Adipocyte (in vitro differentiated cells): ENCODE results near the gene APOO.

ENCODE experiments used
- DNase-seq: peaks from one replicate; pipeline ENCODE4 v3.0.0-alpha.2; 2015; ENCODE audit warnings: low read depth
- H3K27me3 ChIP-seq: replicated peaks from 2 replicates; pipeline ENCODE4 v1.7.0; 2013; ENCODE audit warnings: mild to moderate bottlenecking, low read length, moderate library complexity; ENCODE audit not compliant: control insufficient read depth, insufficient read depth
- H3K36me3 ChIP-seq: 2 replicates; pipeline ENCODE4 v1.7.0; 2013; ENCODE audit warnings: low read length, mild to moderate bottlenecking, moderate library complexity; ENCODE audit not compliant: control insufficient read depth, insufficient read depth, severe bottlenecking
- H3K4me1 ChIP-seq: 2 replicates; pipeline ENCODE4 v1.7.0; 2013; ENCODE audit warnings: mild to moderate bottlenecking, low read length, moderate library complexity; ENCODE audit not compliant: control insufficient read depth, insufficient read depth
- H3K4me3 ChIP-seq: 2 replicates; pipeline ENCODE4 v1.7.0; 2013; ENCODE audit warnings: mild to moderate bottlenecking, low read length, moderate library complexity
- H3K9ac ChIP-seq: 2 replicates; pipeline ENCODE4 v1.7.0; 2013; ENCODE audit warnings: mild to moderate bottlenecking, low read length, moderate library complexity
- H3K9me3 ChIP-seq: 2 replicates; pipeline ENCODE4 v1.7.0; 2013; ENCODE audit warnings: mild to moderate bottlenecking, low read length, moderate library complexity; ENCODE audit not compliant: control insufficient read depth

The APOO gene

GRCh38 chrX:23907498-23908218, at the start of gene APOO, which contains the start of gene CXorf58:
TSS of gene APOO (minus strand) at chrX:23907938. CDS start at chrX:23907702, 236 bp downstream.
TSS of gene CXorf58 (plus strand) at chrX:23908006. CDS start at chrX:23910303, 2,297 bp downstream.
- H3K9me3 ChIP-seq = no peaks in the 10 kb centered on the region
- peak within 1 kb of the TSS; percentile 81 for H3K4me3 ChIP-seq
- peaks cover 4% of the 10 kb centered on the region for H3K4me1 ChIP-seq
- peaks cover 4% of the 10 kb centered on the region for H3K27me3 ChIP-seq
- H3K9ac ChIP-seq = peak within 1 kb of the TSS; percentile 80
- DNase-seq = peak; percentile 95
- no peaks in the 10 kb centered on the region for H3K36me3 ChIP-seq

GRCh38 chrX:23954396-23954795, 46.7 kb upstream of the APOO start:
- H3K9ac ChIP-seq = no peak overlapping the region
- H3K9me3 ChIP-seq = no peaks in the 10 kb centered on the region
- no peaks in the 10 kb centered on the region for H3K36me3 ChIP-seq
- H3K4me3 ChIP-seq = no peak overlapping the region
- no peak for DNase-seq
- peaks cover 8% of the 10 kb centered on the region for H3K27me3 ChIP-seq
- H3K4me1 ChIP-seq = no peaks in the 10 kb centered on the region

GRCh38 chrX:23953908-23954269, 46.2 kb upstream of the APOO start:
- Histone ChIP-seq H3K9me3 (no peaks in the 10 kb centered on the region), H3K4me1 (no peaks in the 10 kb centered on the region), H3K9ac (no peak overlapping the region), H3K27me3 (peaks cover 8% of the 10 kb centered on the region), H3K36me3 (no peaks in the 10 kb centered on the region), H3K4me3 (no peak overlapping the region)
- no peak for DNase-seq

GRCh38 chrX:23952984-23953907, 45.5 kb upstream of the APOO start:
- no peaks in the 10 kb centered on the region for H3K4me1 ChIP-seq
- no peak for DNase-seq
- H3K36me3 ChIP-seq = no peaks in the 10 kb centered on the region
- H3K27me3 ChIP-seq = peaks cover 8% of the 10 kb centered on the region
- no peaks in the 10 kb centered on the region for H3K9me3 ChIP-seq
- H3K4me3 ChIP-seq = no peak overlapping the region
- H3K9ac ChIP-seq = no peak overlapping the region

GRCh38 chrX:23952391-23952790, 44.7 kb upstream of the APOO start:
- Histone ChIP-seq H3K27me3 (peaks cover 8% of the 10 kb centered on the region), H3K4me3 (no peak overlapping the region), H3K9me3 (no peaks in the 10 kb centered on the region), H3K9ac (no peak overlapping the region), H3K4me1 (no peaks in the 10 kb centered on the region), H3K36me3 (no peaks in the 10 kb centered on the region)
- DNase-seq = no peak

- no peaks in the 10 kb centered on the region for H3K4me1 ChIP-seq
- DNase-seq = no peak
- H3K4me3 ChIP-seq = no peak overlapping the region
- peaks cover 5% of the 10 kb centered on the region for H3K27me3 ChIP-seq
- no peaks in the 10 kb centered on the region for H3K36me3 ChIP-seq
- H3K9me3 ChIP-seq = no peaks in the 10 kb centered on the region
- no peak overlapping the region for H3K9ac ChIP-seq
Measured at GRCh38 chrX:23945206-23945605, 37.5 kb upstream of the APOO start.

- peaks cover 6% of the 10 kb centered on the region for H3K27me3 ChIP-seq
- no peaks in the 10 kb centered on the region for H3K36me3 ChIP-seq
- H3K9ac ChIP-seq = no peak overlapping the region
- H3K4me1 ChIP-seq = no peaks in the 10 kb centered on the region
- H3K4me3 ChIP-seq = no peak overlapping the region
- DNase-seq = no peak
- no peaks in the 10 kb centered on the region for H3K9me3 ChIP-seq
Measured at GRCh38 chrX:23944234-23944633, 36.5 kb upstream of the APOO start.

- Histone ChIP-seq H3K9me3 (no peaks in the 10 kb centered on the region), H3K27me3 (peaks cover 6% of the 10 kb centered on the region), H3K36me3 (no peaks in the 10 kb centered on the region), H3K4me3 (no peak overlapping the region), H3K4me1 (peaks cover 5% of the 10 kb centered on the region), H3K9ac (no peak overlapping the region)
- no peak for DNase-seq
Measured at GRCh38 chrX:23939203-23939602, 31.5 kb upstream of the APOO start.

- H3K9me3 ChIP-seq = no peaks in the 10 kb centered on the region
- no peak overlapping the region for H3K9ac ChIP-seq
- H3K4me1 ChIP-seq = peaks cover 5% of the 10 kb centered on the region
- H3K27me3 ChIP-seq = peaks cover 6% of the 10 kb centered on the region
- DNase-seq = peak; percentile 53
- no peaks in the 10 kb centered on the region for H3K36me3 ChIP-seq
- H3K4me3 ChIP-seq = no peak overlapping the region
Measured at GRCh38 chrX:23938690-23939089, 31.0 kb upstream of the APOO start.

GRCh38 chrX:23937100-23937499, 29.4 kb upstream of the APOO start:
- peaks cover 5% of the 10 kb centered on the region for H3K4me1 ChIP-seq
- H3K9me3 ChIP-seq = no peaks in the 10 kb centered on the region
- peaks cover 6% of the 10 kb centered on the region for H3K27me3 ChIP-seq
- H3K36me3 ChIP-seq = no peaks in the 10 kb centered on the region
- H3K9ac ChIP-seq = no peak overlapping the region
- no peak overlapping the region for H3K4me3 ChIP-seq
- no peak for DNase-seq

GRCh38 chrX:23936180-23936579, 28.4 kb upstream of the APOO start:
- no peak overlapping the region for H3K4me3 ChIP-seq
- H3K36me3 ChIP-seq = no peaks in the 10 kb centered on the region
- no peak for DNase-seq

More at GRCh38 chrX:23936180-23936579, 28.4 kb upstream of the APOO start:
- peaks cover 5% of the 10 kb centered on the region for H3K4me1 ChIP-seq
- no peaks in the 10 kb centered on the region for H3K9me3 ChIP-seq
- H3K9ac ChIP-seq = no peak overlapping the region
- H3K27me3 ChIP-seq = peaks cover 6% of the 10 kb centered on the region
